Measurements from ENCODE around the gene MDGA2.

DNA sequence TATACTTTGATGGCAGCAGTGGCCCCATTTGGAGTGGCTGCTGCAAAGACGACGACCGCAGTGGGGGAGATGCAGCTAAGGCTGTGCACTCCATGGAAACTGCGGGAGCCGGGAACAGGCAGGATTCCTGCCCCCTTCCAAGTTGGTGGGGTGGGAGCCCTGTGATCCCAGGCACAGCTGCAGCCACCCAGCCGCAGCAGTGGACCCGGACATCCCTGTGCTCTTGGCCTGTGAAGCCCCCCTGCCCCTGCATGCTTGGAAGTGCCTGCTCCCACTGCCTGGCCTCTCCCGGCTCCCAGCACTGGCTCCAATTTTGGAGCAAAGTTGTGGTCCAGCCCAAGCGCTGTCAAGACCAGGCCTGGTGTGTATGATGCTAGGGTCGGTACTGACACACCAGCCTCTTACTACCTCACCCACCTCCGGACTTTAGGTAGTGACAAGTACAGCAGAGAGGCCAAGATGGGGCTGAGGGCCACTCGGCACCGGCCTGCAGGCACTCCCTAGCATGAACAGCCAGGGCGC lies 521.1 kb downstream of the MDGA2 start:
- TF ChIP-seq, protein P1, sequence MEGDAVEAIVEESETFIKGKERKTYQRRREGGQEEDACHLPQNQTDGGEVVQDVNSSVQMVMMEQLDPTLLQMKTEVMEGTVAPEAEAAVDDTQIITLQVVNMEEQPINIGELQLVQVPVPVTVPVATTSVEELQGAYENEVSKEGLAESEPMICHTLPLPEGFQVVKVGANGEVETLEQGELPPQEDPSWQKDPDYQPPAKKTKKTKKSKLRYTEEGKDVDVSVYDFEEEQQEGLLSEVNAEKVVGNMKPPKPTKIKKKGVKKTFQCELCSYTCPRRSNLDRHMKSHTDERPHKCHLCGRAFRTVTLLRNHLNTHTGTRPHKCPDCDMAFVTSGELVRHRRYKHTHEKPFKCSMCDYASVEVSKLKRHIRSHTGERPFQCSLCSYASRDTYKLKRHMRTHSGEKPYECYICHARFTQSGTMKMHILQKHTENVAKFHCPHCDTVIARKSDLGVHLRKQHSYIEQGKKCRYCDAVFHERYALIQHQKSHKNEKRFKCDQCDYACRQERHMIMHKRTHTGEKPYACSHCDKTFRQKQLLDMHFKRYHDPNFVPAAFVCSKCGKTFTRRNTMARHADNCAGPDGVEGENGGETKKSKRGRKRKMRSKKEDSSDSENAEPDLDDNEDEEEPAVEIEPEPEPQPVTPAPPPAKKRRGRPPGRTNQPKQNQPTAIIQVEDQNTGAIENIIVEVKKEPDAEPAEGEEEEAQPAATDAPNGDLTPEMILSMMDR (IDR thresholded peaks at IDR 0.05; ENCODE audit: insufficient read depth, low read depth, low read length) = no peak
- TF ChIP-seq EZH2 (IDR thresholded peaks at IDR 0.05; ENCODE audit: insufficient read depth, low read length) = no peak
